AG04450 (cell line): ENCODE results near the gene SORL1. TPM values are rescaled to one million over a fixed set of nuclear protein-coding genes. Genes with fewer than 3 reads are reported as not detected.

Source experiments
- CTCF ChIA-PET: fragments of 300-600, 350-600 bp; formaldehyde crosslinking; extraction: SDS; loops from one replicate; lab custom pipeline; 2022; ENCODE audit warnings: antibody characterized with exemption, inconsistent platforms; lab: Charles Lee
- POLR2A ChIA-PET: fragments of 350-600 bp; formaldehyde crosslinking; extraction: SDS; loops from one replicate; lab custom pipeline; 2021; ENCODE audit warnings: antibody characterized with exemption, inconsistent platforms; lab: Yijun Ruan, JAX
- DNase-seq: peaks from one replicate; pipeline ENCODE4 v3.0.0-alpha.2; 2011; ENCODE audit warnings: low read depth, low spot score
- H3K27ac ChIP-seq: one replicate; pipeline ENCODE4 v1.5.1; 2012; ENCODE audit warnings: low read depth, low read length, control low read depth
- H3K27me3 ChIP-seq: one replicate; pipeline ENCODE4 v1.6.0; 2012; ENCODE audit warnings: low read length; ENCODE audit not compliant: control insufficient read depth, insufficient read depth
- H3K4me3 ChIP-seq: 2 replicates; pipeline ENCODE4 v1.5.1; 2011; ENCODE audit warnings: mild to moderate bottlenecking, low read depth, low read length, control low read depth
- H3K9me3 ChIP-seq: 2 replicates; pipeline ENCODE4 v1.5.1; 2012; ENCODE audit warnings: low read length; ENCODE audit not compliant: control insufficient read depth, insufficient read depth
- polyA plus RNA-seq: library from polyadenylated mRNA; depleted of rRNA; stranded (reverse); fragments of >200 nt; gene quantifications from 2 replicates; pipeline ENCODE4 v1.2.3, GENCODE V29; 2011
- TF ChIP-seq, protein P1 (sequence below): IDR thresholded peaks from 2 replicates; pipeline ENCODE4 v1.5.1; 2011; ENCODE audit warnings: low read depth, low read length, control low read depth, inconsistent platforms

SORL1 gene
- polyA plus RNA-seq, 1 experiment, result 5.4 TPM

DNA sequence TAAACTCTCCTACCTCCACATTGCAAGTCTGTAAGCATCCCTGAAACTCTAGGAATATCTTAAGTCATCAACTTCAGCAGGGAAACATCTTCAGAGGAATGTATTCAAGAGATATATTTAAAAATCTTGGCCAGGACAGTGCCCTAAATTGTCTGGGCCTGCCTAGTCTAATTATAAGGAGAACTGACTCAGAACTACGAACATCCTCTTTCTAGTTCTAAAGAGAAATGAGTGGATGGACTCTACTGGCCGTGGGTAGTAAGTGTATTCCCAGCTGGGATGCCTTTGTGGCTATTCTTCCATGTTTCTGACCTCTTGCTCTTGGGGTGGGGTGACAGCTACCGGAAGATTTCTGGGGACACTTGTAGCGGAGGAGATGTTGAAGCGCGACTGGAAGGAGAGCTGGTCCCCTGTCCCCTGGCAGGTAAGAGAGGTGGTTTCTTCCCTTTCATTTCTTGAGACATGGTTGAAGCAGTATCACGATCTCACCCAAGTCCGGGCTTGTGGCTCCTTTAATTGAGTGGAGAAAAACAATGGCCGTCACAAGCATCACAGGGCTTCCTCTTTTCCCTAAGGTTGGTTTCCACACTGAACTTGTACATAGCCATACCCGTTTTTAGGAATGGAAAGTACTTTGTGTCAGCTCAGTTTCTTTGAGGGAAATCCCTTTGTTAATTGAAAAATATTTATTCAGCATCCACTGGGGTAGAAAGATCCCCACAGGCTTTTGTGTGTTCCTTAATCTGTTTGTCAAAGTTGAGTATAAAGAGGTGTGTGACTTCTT lies 98.3 kb downstream of the SORL1 start:
- no peak overlapping the region for H3K27ac ChIP-seq
- H3K9me3 ChIP-seq, result no peaks in the 10 kb centered on the region
- H3K27me3 ChIP-seq, result no peaks in the 10 kb centered on the region
- ChIA-PET POLR2A (no interaction called here), CTCF (no interaction called here)
- TF ChIP-seq, protein P1, sequence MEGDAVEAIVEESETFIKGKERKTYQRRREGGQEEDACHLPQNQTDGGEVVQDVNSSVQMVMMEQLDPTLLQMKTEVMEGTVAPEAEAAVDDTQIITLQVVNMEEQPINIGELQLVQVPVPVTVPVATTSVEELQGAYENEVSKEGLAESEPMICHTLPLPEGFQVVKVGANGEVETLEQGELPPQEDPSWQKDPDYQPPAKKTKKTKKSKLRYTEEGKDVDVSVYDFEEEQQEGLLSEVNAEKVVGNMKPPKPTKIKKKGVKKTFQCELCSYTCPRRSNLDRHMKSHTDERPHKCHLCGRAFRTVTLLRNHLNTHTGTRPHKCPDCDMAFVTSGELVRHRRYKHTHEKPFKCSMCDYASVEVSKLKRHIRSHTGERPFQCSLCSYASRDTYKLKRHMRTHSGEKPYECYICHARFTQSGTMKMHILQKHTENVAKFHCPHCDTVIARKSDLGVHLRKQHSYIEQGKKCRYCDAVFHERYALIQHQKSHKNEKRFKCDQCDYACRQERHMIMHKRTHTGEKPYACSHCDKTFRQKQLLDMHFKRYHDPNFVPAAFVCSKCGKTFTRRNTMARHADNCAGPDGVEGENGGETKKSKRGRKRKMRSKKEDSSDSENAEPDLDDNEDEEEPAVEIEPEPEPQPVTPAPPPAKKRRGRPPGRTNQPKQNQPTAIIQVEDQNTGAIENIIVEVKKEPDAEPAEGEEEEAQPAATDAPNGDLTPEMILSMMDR, result no peak
- H3K4me3 ChIP-seq, result no peak overlapping the region
- DNase-seq, result no peak

DNA sequence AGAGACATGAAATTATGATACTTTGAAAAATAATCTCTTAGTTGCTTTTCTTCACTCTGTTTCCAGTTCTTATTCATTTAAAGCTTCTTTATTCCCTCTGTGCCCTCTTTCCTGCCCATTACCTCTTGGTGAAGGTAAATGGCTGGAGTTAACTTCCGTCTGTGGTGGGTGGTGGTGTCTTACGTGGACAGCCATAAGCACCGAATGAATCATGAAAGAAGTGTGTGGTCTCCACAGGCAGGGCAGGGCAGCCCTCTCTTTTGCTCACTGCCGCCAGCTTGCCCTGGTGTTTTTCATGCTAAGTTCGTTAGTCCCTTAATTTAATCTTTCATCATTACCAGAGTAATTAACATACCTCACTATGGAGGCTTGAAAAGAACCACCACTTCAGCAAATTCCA lies 99.3 kb downstream of the SORL1 start:
- no peak overlapping the region for H3K27ac ChIP-seq
- ChIA-PET POLR2A (no interaction called here), CTCF (no interaction called here)
- H3K4me3 ChIP-seq, result no peak overlapping the region
- TF ChIP-seq, protein P1, result no peak
- no peaks in the 10 kb centered on the region for H3K9me3 ChIP-seq
- no peaks in the 10 kb centered on the region for H3K27me3 ChIP-seq
- DNase-seq, result no peak

DNA sequence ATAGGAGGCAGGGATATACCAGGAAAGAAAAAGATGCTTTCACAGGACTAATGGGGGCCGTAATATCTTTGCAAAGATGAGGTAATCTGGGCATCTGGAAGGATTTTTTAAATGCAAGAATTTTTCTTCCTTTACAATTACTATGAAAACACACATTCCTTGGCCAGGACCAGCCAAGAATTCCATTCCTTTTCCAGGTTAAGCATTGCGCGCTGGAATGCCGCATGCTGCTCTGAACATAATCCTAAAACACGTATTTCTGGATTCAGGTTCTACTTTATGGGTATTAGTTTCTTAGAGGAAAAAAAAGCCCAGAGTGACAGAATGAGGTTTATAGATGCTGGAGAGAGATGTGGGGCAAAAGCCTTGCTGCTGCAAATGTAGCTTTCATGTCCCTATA lies 100.0 kb downstream of the SORL1 start:
- ChIA-PET CTCF (no interaction called here), POLR2A (no interaction called here)
- DNase-seq, result no peak
- Histone ChIP-seq H3K9me3 (no peaks in the 10 kb centered on the region), H3K27me3 (no peaks in the 10 kb centered on the region), H3K4me3 (no peak overlapping the region), H3K27ac (no peak overlapping the region)
- TF ChIP-seq, protein P1, result no peak

DNA sequence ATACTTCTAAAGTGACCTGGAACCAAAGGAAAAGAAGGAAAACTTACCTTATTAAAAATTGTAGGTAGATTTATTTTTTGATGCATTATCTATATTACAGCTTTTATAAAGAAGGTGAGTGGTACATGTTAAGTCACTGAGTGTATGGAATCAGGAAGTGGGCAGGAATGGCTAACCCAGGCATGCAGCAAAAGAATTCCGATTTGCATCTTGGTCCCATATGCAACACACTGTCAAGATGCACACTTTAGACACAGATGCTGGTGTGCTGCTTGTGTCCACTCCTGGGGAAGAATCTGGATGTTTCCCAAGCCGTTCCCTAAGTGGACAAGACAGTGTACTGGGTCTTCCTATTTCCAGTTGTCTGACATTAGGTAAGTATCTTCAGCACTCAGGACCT lies 100.5 kb downstream of the SORL1 start:
- H3K27me3 ChIP-seq, result no peaks in the 10 kb centered on the region
- ChIA-PET POLR2A (no interaction called here), CTCF (no interaction called here)

DNA sequence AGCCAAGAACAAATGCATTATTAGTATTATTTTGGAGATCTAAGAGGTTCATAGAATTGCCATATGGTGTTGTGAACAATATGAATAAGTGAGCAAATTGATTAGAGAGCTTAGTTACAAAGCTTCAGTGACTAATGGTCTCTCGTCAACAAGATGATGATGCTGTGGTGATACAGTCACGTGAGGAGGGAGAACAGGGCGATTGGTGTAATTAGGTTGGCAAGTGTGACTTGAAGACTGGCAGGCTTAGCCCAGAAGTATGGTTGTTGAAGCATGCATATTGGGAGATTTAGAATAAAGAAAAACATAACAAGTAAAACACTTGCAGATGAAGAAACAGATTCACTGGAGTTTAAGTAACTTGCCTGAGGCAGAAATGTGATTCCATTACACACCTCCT lies 101.3 kb downstream of the SORL1 start:
- ChIA-PET CTCF (no interaction called here), POLR2A (no interaction called here)
- DNase-seq, result no peak
- H3K27me3 ChIP-seq, result no peaks in the 10 kb centered on the region
- H3K27ac ChIP-seq, result no peak overlapping the region
- TF ChIP-seq, protein P1, result no peak
- H3K4me3 ChIP-seq, result no peak overlapping the region
- H3K9me3 ChIP-seq, result no peaks in the 10 kb centered on the region

More for the DNA sequence above, 100.5 kb downstream of the SORL1 start:
- TF ChIP-seq, protein P1, result no peak
- DNase-seq, result no peak
- Histone ChIP-seq H3K4me3 (no peak overlapping the region), H3K27ac (no peak overlapping the region), H3K9me3 (no peaks in the 10 kb centered on the region)
